ENCODE measurements around the gene CACFD1.

DNA sequence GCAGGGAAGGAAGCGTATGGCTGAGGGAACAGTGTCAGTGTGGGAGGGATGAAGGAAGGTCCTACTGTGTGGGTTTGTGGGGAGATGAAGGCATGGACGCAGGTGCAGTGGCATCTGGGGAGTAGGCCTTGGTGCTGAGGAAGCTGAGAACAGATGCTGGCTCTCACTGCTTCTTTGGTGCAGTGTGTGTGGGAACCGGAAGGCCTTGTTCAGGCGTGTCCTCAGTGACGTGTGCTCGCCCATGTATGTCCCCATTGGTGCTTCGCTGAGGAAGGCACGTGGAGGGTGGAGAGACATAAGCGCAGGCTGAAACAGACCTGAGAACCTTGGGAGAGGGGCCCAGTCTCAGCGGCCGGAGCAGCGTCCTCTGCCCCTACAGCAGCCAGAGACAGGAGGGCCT is 18.9 kb upstream of the CACFD1 start:
- TF ChIP-seq, protein P1, sequence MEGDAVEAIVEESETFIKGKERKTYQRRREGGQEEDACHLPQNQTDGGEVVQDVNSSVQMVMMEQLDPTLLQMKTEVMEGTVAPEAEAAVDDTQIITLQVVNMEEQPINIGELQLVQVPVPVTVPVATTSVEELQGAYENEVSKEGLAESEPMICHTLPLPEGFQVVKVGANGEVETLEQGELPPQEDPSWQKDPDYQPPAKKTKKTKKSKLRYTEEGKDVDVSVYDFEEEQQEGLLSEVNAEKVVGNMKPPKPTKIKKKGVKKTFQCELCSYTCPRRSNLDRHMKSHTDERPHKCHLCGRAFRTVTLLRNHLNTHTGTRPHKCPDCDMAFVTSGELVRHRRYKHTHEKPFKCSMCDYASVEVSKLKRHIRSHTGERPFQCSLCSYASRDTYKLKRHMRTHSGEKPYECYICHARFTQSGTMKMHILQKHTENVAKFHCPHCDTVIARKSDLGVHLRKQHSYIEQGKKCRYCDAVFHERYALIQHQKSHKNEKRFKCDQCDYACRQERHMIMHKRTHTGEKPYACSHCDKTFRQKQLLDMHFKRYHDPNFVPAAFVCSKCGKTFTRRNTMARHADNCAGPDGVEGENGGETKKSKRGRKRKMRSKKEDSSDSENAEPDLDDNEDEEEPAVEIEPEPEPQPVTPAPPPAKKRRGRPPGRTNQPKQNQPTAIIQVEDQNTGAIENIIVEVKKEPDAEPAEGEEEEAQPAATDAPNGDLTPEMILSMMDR (IDR thresholded peaks at IDR 0.05): no peak
- TF ChIP-seq POLR2A (IDR thresholded peaks at IDR 0.05): no peak

All from tibial nerve (tissue), 3 donors.